ENCODE data around the gene ATN1.
A peak's percentile ranks its signal among the peaks of the same experiment; 100 is the strongest.

Gene ATN1

GRCh38 chr12:6944381-6945186 lies 16.8 kb downstream of the ATN1 start:
- peak; percentile 87 for DNase-seq

- no peak for DNase-seq
These were observed 17.9 kb downstream of the ATN1 start for GRCh38 chr12:6945613-6946012.

GRCh38 chr12:6946033-6946919 lies 18.5 kb downstream of the ATN1 start:
- DNase-seq: peak; percentile 66

- DNase-seq: no peak
These were observed 19.2 kb downstream of the ATN1 start for GRCh38 chr12:6946920-6947374.

GRCh38 chr12:6947615-6948014 lies 19.9 kb downstream of the ATN1 start:
- DNase-seq: no peak

- DNase-seq: peak; percentile 47
These were observed 21.3 kb downstream of the ATN1 start for GRCh38 chr12:6948873-6949594.

- DNase-seq: peak; percentile 51
These were observed 22.6 kb downstream of the ATN1 start for GRCh38 chr12:6950401-6950801.

GRCh38 chr12:6950811-6951540 lies 23.2 kb downstream of the ATN1 start, which contains the start of gene PTPN6:
Gene PTPN6, plus strand, starts transcription at chr12:6951356. Its CDS starts 157 bp downstream, at chr12:6951513.
- DNase-seq: peak; percentile 60

GRCh38 chr12:6951551-6952120 lies 23.9 kb downstream of the ATN1 start:
- DNase-seq: peak; percentile 31

- DNase-seq: peak; percentile 58
These were observed 24.5 kb downstream of the ATN1 start for GRCh38 chr12:6952121-6952862.

- peak; percentile 52 for DNase-seq
These were observed 25.2 kb downstream of the ATN1 start for GRCh38 chr12:6952863-6953441.

- peak; percentile 78 for DNase-seq
These were observed 25.9 kb downstream of the ATN1 start for GRCh38 chr12:6953442-6954315.

GRCh38 chr12:6954316-6955107 lies 26.8 kb downstream of the ATN1 start:
- peak; percentile 42 for DNase-seq

- no peak for DNase-seq
These were observed 27.6 kb downstream of the ATN1 start for GRCh38 chr12:6955108-6956020.

- DNase-seq: no peak
These were observed 28.4 kb downstream of the ATN1 start for GRCh38 chr12:6956021-6956727.

- DNase-seq: peak; percentile 48
These were observed 29.5 kb downstream of the ATN1 start for GRCh38 chr12:6957151-6957701.

Measured in activated T-cell treated with anti-CD3 and anti-CD28 coated beads, Interleukin-2, amount 50 U/mL, for 1 hour (primary cell).